Right cardiac atrium (tissue), 5 donors: ENCODE results near the gene AADACL3. TPM values are rescaled to one million over a fixed set of nuclear protein-coding genes. Genes with fewer than 3 reads are reported as not detected.

Source experiments
- ATAC-seq, 2 donors: fragments of 200-7000 bp; cut with Tn5 transposase; one replicate each; pipeline versions ENCODE4 v1.8.0 to v1.9.1; 2020; ENCODE audit warnings: moderate library complexity in 2 of 2, mild to moderate bottlenecking in 1 of 2
- DNase-seq, 3 donors: peaks; one replicate each; pipeline ENCODE4 v3.0.0-alpha.2; 2020
- H3K27ac ChIP-seq: one replicate; pipeline ENCODE4 v1.5.1; 2013; ENCODE audit warnings: mild to moderate bottlenecking, low read length, control low read depth, moderate library complexity
- H3K27me3 ChIP-seq: one replicate; pipeline ENCODE4 v1.6.1; 2013; ENCODE audit not compliant: control insufficient read depth, insufficient read depth
- H3K4me1 ChIP-seq: one replicate; pipeline ENCODE4 v1.6.1; 2013; ENCODE audit warnings: low read length; ENCODE audit not compliant: control insufficient read depth, insufficient read depth
- H3K4me3 ChIP-seq: one replicate; pipeline ENCODE4 v1.5.1; 2013; ENCODE audit warnings: low read length, control low read depth
- H3K9me3 ChIP-seq: one replicate; pipeline ENCODE4 v1.6.1; 2013; ENCODE audit warnings: low read length; ENCODE audit not compliant: control insufficient read depth
- WGBS: extraction: QIAGEN DNeasy Blood & Tissue Kit; methylation state at CpG from one replicate; pipeline ENCODE4 v1.1.7; 2013; 5-methylcytosine and 5-hydroxymethylcytosine counted together
- intact Hi-C, 4 donors: fragments of 100-400 bp; cut with DNase I; formaldehyde crosslinking; loops; one replicate each; pipeline versions ENCODE4 v1.11.0 to v1.14.0; 2022 to 2023
- polyA plus RNA-seq: library from polyadenylated mRNA; stranded (reverse); fragments of 200-250 nt; gene quantifications from one replicate; pipeline ENCODE4 v1.2.3, GENCODE V29; 2013
- total RNA-seq, 4 donors: library from RNA; stranded (reverse); fragmentation: NEBNext Ultra II Directional; extraction: Animal tissue kit (Norgen Biotek cat#: 25700); gene quantifications; one replicate each; pipeline ENCODE4 v1.2.1, GENCODE V29; 2021
- donor health status: healthy with polysubstance abuse.
- donor health status: DM: no; HTN: yes; CAD: no.
- donor health status: DM: no; HTN: no; CAD: no.
- donor health status: DM: no; HTN: yes; CAD: no; lungs with severe emphysema.
- donor health status: DM: yes; HTN: yes; CAD: no.

Gene AADACL3
- total and polyA plus RNA-seq, 5 donors = not detected

- 33% methylated on average over 2 of the region's 2 CpGs for WGBS
- Histone ChIP-seq H3K4me1 (no peaks in the 10 kb centered on the region), H3K4me3 (no peak within 1 kb of the TSS), H3K27ac (no peak within 1 kb of the TSS), H3K9me3 (peaks cover 5% of the 10 kb centered on the region), H3K27me3 (no peaks in the 10 kb centered on the region)
- DNase-seq (no peak), ATAC-seq (no peak)
- intact Hi-C loops = no loop called here
These were observed 30.0 kb downstream of the AADACL3 start, which contains the start of gene CFAP107 for GRCh38 chr1:12745992-12746323. CFAP107 (plus strand) TSS chr1:12746200; CDS start chr1:12746431, 231 bp downstream.

GRCh38 chr1:12748778-12749355 lies 33.0 kb downstream of the AADACL3 start:
- intact Hi-C loops = no loop called here
- DNase-seq (no peak), ATAC-seq (no peak)
- Histone ChIP-seq H3K27ac (no peak overlapping the region), H3K4me1 (no peaks in the 10 kb centered on the region), H3K4me3 (no peak overlapping the region), H3K27me3 (no peaks in the 10 kb centered on the region), H3K9me3 (peaks cover 5% of the 10 kb centered on the region)

DNA sequence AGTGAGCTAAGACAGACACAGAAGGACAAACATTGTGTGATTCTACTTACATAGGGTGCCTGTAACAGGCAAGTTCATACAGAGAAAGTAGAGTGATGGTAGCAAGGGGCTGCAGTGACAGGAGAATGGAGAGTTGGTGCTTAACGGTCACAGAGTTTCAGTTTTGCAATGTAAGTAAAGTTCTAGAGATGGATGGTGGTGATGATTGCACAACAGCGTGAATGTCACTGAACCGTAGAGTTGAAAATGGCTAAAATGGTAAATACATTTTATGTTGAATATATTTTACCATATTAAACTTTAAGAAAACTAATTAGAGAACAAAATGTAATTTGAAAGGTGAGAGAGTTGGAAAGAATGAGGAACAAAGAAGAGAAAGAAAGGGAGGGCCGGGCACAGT lies 38.8 kb downstream of the AADACL3 start:
- WGBS = 86% methylated on average over 4 of the region's 4 CpGs
- no peak overlapping the region for H3K4me3 ChIP-seq
- no peaks in the 10 kb centered on the region for H3K9me3 ChIP-seq
- DNase-seq = no peak
- no peaks in the 10 kb centered on the region for H3K4me1 ChIP-seq
- no peak overlapping the region for H3K27ac ChIP-seq
- no peak for ATAC-seq
- intact Hi-C loops = no loop called here
- no peaks in the 10 kb centered on the region for H3K27me3 ChIP-seq

DNA sequence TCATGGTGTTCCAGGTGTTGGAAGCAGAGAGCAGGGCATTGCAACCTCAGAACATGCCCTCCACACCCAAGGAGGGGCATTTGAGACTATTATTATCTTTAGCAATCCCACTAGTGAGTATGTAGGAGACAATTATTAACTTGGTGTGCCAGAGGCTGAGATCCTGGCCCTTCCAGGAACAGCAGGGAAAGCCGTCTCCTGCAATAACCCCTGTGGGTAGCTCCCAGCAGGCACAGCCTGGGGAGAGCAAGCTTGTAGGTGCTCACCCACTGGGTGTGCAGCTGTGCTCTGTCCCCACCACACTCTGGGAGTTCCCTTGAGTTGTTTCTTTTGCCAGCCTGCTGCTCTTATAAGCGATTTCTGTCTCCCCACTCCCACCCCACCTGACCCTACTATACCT lies 40.4 kb downstream of the AADACL3 start:
- no peaks in the 10 kb centered on the region for H3K9me3 ChIP-seq
- no peaks in the 10 kb centered on the region for H3K27me3 ChIP-seq
- H3K4me3 ChIP-seq = no peak overlapping the region
- no peak for ATAC-seq
- 50% methylated on average over 2 of the region's 2 CpGs for WGBS
- intact Hi-C loops = no loop called here
- no peak for DNase-seq
- H3K4me1 ChIP-seq = no peaks in the 10 kb centered on the region
- no peak overlapping the region for H3K27ac ChIP-seq

DNA sequence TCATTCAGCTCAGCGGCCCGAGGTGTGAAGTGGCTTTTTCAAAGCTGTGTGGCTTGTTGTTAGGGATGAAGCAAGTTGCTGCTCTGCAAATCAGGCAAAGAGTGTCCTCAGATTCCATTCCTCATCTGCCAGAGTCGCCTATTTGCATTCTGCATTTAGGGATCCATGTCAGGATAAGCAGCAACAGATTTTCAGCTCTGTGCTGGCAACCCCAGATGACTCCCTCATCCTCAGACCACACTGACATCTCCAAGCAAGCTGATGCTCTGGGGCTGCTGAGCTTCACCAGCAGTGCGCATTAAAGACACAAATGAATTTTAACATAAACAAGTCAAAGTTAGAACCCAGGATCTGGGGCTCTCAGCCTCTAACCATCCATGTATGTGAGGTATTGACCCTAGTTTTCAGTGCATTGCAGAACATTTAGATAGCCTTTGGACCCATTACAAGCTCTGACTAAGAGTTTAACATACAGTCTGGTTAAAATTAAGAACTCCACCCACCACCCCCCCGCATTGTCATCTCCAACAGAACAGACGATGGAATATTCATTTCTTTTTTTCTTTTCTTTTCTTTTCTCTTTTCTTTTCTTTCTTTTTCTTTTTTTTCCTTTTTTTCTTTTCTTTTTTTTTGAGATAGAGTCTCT lies 41.0 kb downstream of the AADACL3 start:
- intact Hi-C loops = no loop called here
- ATAC-seq = no peak
- 68% methylated on average over 6 of the region's 6 CpGs for WGBS

DNA sequence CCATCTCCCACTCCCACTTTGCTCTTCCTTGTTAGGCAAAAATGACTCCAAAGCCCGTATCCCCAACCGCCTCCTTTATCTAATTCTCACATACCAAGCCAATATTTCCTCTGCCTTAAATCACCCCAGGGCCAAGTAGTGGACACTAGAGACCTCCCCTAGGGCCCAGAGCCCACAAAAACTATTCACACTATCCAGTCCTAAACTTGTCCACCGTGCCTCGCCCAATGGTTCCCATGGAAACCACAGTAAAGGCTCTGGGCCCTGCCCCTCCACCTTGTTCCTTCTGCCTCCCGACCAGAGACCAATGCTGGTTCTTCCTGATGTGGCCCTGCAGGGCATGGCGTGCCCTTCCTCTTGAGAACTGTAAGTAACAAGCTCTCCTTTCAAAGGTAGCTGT lies 41.9 kb downstream of the AADACL3 start:
- H3K27ac ChIP-seq = no peak overlapping the region
- intact Hi-C loops = no loop called here
- ATAC-seq (no peak), DNase-seq (no peak)
- no peaks in the 10 kb centered on the region for H3K9me3 ChIP-seq
- WGBS = 56% methylated on average over 6 of the region's 6 CpGs
- no peaks in the 10 kb centered on the region for H3K4me1 ChIP-seq
- H3K27me3 ChIP-seq = no peaks in the 10 kb centered on the region
- no peak overlapping the region for H3K4me3 ChIP-seq

More for the DNA sequence above, 41.0 kb downstream of the AADACL3 start:
- Histone ChIP-seq H3K4me1 (no peaks in the 10 kb centered on the region), H3K9me3 (no peaks in the 10 kb centered on the region), H3K4me3 (no peak overlapping the region), H3K27me3 (no peaks in the 10 kb centered on the region), H3K27ac (no peak overlapping the region)
- no peak for DNase-seq

GRCh38 chr1:12760256-12760795 lies 44.4 kb downstream of the AADACL3 start:
- DNase-seq (no peak), ATAC-seq (no peak)
- 65% methylated on average over 7 of the region's 7 CpGs for WGBS
- Histone ChIP-seq H3K4me1 (no peaks in the 10 kb centered on the region), H3K27ac (no peak overlapping the region), H3K9me3 (no peaks in the 10 kb centered on the region), H3K4me3 (no peak overlapping the region), H3K27me3 (no peaks in the 10 kb centered on the region)
- intact Hi-C loops = no loop called here

DNA sequence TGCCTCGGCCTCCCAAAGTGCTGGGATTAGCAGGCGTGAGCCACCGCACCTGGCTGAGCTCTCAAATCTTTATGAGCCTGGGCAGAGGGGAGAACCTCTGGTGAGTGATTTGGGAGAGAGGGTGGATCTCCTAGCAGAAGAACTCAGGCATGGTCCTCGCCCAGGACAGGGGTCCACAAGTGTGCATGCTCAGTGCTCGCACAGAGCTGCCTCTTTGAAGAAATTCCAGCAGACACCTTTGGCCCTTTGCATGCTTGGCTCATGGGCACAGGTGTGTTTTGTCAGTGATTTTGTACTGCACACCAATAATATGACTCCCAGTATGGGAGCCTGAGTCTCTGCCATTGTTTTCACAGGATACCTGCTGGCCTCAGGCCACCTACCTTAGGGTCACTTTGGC lies 45.9 kb downstream of the AADACL3 start:
- ATAC-seq = no peak
- Histone ChIP-seq H3K9me3 (no peaks in the 10 kb centered on the region), H3K4me1 (no peaks in the 10 kb centered on the region), H3K4me3 (no peak overlapping the region), H3K27me3 (no peaks in the 10 kb centered on the region), H3K27ac (no peak overlapping the region)
- 79% methylated on average over 5 of the region's 5 CpGs for WGBS
- intact Hi-C loops = no loop called here
- DNase-seq = no peak

DNA sequence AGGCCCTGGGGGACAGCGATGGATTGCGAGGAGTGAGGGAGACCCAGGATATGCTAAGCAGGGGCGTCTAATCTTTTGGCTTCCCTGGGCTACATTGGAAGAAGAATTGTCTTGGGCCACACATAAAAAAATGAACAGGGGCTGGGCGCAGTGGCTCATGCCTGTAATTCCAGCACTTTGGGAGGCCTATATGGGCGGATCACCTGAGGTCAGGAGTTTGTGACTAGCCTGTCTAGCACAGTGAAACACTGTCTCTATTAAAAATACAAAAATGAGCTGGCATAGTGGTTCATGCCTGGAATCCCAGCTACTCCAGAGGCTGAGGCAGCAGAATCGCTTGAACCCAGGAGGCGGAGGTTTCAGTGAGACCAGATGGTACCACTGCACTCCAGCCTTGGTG lies 46.9 kb downstream of the AADACL3 start:
- 77% methylated on average over 7 of the region's 7 CpGs for WGBS
- H3K4me1 ChIP-seq = no peaks in the 10 kb centered on the region
- H3K4me3 ChIP-seq = no peak overlapping the region
- no peak overlapping the region for H3K27ac ChIP-seq
- ATAC-seq (no peak), DNase-seq (no peak)
- H3K9me3 ChIP-seq = no peaks in the 10 kb centered on the region
- no peaks in the 10 kb centered on the region for H3K27me3 ChIP-seq
- intact Hi-C loops = no loop called here

- Histone ChIP-seq H3K27ac (no peak overlapping the region), H3K27me3 (no peaks in the 10 kb centered on the region), H3K4me3 (no peak overlapping the region), H3K4me1 (no peaks in the 10 kb centered on the region), H3K9me3 (no peaks in the 10 kb centered on the region)
- ATAC-seq (no peak), DNase-seq (no peak)
- 73% methylated on average over 4 of the region's 4 CpGs for WGBS
- intact Hi-C loops = no loop called here
These were observed 47.6 kb downstream of the AADACL3 start for GRCh38 chr1:12763479-12763878.

DNA sequence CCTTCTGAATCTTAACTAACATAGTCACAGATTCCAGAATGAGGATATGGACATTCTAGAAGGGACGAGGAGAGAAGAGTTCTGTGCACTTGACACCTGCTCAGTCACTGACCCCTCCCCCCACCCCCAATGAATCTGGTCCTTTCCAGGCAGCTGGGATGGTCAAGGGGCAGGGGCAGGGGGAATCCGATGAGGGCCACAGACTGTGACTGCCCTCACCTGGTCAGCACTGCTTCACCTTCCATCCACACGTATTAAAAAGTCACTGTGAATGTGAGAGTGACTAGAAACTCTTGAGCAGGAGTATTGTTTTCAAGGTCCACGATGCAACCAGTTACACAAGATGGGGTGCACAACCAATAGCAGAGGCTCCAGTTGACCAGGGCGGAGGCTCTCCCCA lies 48.1 kb downstream of the AADACL3 start:
- ATAC-seq (no peak), DNase-seq (no peak)
- Histone ChIP-seq H3K27ac (no peak overlapping the region), H3K4me3 (no peak overlapping the region), H3K9me3 (no peaks in the 10 kb centered on the region), H3K4me1 (no peaks in the 10 kb centered on the region), H3K27me3 (peaks cover 2% of the 10 kb centered on the region)
- intact Hi-C loops = no loop called here
- WGBS = 62% methylated on average over 5 of the region's 5 CpGs
